HG03432 (cell line): ENCODE measurements around the gene DRC3.
"Not testable (repeated sequence)": the region's sequence is repeated elsewhere in the genome, so short reads cannot be mapped to it uniquely, and the experiment has no call there.

Source experiments
- ATAC-seq: cut with Tn5 transposase; IDR thresholded peaks from one replicate; pipeline ENCODE4 v1.9.1; 2021; ENCODE audit warnings: mild to moderate bottlenecking, moderate library complexity; ENCODE audit not compliant: unreplicated experiment

Gene DRC3

DNA sequence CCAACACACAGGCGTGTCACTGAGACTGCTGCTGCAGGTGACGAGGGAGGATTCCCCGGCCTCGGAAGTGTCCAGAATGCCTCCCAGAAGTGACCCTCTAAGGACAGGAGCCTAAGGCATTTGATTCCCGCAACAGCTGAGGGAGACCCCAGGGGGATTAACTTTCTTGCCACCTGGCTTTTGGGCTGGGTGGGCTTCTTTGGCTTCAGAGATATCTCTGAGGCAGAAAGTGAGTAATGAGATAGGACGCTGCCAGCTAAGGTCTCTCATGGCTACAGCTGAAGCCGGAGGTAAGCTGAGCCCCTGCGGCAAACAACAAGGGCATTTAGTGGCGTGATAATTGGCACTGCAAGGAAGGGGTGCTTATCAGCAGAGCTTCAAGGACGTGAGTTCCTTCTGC lies 17.0 kb downstream of the DRC3 start:
- no peak for ATAC-seq

DNA sequence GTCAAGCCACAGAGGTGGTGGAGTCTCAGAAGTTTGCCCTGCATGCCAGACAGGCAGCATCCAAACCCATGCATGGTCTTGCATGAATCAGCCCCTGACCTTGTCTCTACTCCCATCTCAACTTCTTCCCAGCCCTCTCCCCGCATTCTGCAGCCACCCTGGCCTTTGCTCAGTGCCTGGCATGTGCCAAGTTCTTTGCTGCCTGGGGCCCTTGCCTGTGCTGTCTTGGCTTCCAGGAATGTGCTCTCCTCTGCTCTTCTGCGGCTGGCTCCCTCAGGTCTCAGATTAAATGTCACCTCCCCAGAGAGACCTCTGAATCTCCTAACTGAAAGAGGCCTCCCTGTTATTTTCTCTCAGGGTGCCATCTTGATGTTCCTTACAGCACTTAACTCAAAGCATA lies 17.6 kb downstream of the DRC3 start:
- ATAC-seq: no peak

DNA sequence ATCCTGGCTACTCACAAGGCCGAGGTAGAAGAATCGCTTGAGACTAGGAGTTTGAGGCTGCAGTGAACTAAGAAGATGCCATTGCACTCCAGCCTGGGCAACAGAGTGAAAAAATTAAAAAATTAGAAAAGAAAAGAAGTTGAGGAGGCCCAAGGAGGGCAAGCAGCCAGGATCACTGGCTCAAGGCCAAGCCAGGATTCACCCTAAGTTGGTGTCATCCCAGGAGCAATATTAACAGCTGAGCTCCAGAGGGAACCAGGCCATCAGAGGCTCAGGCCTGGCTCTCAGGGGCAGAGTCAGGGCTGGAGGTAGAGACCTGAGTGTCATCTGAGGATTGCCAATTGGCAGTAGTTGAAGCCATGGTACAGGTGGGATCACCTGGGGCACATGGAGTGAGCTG lies 20.7 kb downstream of the DRC3 start:
- no peak for ATAC-seq

DNA sequence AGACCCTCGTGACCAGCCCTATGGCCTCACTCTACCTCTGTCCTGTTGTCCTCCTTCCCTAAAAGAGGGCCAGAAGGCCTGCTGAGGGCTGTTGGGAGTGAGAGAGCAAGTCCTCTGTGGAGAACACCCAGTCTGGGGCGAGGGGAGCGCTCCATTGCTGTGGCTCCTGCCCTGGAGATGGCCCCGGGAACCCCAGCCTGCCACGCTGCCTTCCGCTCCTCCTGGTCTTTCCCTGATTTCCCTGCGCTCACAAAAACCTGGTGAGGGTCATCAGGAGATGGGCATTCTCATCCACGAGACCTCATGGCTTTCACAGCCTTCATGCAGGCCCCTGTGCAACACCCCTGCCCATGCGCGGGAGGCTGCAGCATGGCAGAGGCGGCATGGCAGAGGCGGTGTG lies 21.2 kb downstream of the DRC3 start:
- no peak for ATAC-seq

DNA sequence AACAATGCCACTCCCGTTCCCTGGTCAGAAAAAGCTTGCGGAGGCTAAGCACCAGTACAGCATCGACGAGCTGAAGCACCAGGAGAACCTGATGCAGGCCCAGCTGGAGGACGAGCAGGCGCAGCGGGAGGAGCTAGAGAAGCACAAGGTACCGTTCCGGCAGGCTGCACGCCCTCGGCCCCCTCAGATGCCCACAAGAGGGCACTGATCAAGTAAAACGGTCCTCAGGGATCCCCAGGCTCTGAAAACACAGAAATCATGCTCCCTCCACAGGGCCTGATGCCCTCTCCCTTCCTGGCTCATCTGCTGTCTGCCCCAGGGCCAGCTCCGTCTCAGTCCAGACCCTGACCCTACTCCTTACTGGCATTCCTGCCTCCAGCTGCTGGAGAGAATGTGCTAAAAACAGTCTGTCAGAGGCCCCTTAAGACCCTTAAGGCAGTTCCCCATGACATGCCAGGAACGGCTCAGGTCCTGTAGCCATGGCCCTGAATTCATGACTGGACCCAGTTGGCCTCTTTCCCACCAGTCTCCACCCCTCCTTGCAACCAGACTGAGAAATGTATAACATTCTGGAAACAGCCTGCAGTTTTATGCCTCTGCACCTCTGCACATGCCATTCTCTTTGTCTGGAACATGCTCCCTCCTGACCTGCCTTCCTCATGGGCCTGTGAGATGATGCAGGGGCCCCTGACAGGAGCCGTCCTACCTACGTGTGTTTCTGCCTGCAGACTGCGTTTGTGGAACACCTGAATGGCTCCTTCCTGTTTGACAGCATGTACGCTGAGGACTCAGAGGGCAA lies 21.8 kb downstream of the DRC3 start:
- ATAC-seq: no peak

DNA sequence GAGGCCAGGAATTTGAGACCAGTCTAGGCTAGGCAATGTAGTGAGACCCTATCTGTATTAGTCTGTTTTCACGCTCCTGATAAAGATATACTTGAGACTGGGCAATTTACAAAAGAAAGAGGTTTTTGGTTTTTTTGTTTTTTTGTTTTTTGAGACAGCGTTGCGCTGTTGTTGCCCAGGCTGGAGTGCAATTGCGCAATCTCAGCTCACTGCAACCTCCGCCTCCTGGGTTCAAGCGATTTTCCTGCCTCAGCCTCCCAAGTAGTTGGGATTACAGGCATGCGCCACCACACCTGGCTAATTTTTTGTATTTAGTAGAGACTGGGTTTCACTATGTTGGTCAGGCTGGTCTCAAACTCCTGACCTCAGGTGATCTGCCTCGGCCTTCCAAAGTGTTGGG lies 23.2 kb downstream of the DRC3 start:
- not testable (repeated sequence) for ATAC-seq

DNA sequence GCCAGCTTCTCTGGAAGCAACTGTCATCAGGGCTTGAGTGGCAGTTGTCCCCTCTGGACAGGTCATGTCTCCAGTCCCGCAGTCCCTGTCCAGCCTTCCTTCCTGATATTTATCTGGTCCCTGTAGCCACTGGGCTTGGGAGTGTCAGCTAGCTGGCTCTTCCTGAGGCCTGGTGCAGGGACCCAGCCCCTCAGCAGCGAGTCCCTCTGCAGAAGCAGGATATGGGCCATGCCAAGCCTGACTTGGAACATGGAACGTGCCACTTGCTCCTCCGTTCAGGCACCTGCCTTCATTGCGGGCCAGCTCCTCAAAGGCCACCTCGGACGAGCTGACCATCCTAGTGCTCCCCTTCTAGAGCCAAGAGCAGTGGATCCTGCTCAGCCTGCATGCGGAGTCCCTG lies 26.3 kb downstream of the DRC3 start:
- ATAC-seq: no peak

DNA sequence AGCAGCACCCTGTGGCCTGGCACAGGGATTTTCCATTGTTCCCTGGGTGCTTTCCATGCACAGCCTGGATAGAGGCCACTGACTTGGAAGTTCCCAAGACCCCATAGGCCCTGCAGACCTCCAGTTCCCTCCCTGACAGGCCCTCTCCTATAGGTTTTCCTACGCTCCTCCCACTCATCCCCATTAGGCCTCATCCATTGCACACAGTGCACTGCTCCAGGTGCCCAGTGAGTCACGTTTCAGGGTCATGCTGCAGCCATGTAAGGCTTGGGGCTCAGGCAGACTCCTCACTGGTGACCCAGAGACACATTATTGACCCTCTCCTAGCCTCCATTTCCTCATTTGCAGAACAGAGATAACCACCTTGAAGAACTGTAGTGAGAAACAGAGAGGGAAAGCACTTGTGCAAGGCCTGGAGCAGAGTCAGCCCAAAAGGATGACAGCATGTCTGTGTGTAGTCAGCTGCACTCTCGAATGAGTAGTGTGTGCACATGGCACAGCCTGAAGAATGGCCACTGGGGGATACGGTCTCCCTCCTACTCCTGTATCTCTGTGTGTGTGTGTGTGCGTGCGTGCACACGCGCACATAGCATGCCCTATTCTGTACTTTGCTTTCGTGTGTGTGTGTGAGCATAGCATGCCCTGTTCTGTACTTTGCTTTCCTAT lies 26.8 kb downstream of the DRC3 start:
- ATAC-seq: no peak

DNA sequence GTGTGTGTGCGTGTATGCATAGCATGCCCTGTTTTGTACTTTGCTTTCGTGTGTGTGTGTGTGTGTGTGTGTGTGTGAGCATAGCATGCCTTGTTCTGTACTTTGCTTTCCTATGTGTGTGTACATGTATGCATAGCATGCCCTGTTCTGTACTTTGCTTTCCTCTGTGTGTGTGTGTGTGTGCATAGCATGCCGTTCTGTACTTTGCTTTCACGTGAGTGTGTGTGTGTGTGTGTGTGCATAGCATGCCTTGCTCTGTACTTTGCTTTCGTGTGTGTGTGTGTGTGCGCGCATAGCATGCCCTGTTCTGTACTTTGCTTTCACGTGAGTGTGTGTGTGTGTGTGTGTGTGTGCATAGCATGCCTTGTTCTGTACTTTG lies 27.4 kb downstream of the DRC3 start:
- no peak for ATAC-seq

DNA sequence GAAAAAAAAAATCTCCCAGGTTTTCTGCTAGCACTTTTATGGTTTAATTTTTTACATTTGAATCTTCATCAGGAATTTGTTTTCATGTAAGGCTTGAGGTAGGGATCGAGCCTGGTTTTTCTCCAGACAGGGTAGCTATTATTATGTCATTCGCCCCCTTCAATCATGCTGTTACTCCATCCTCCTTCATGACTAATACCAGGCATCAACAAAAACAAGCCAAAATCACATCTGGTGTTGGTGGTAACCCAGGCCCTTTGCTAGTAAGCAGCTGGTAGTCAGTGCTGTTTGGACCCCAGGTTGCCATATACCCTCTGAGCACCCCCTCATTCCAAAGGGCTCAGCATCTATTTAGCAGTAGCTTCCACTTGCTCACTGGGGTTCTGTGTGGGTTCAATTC lies 29.5 kb downstream of the DRC3 start:
- ATAC-seq: no peak

DNA sequence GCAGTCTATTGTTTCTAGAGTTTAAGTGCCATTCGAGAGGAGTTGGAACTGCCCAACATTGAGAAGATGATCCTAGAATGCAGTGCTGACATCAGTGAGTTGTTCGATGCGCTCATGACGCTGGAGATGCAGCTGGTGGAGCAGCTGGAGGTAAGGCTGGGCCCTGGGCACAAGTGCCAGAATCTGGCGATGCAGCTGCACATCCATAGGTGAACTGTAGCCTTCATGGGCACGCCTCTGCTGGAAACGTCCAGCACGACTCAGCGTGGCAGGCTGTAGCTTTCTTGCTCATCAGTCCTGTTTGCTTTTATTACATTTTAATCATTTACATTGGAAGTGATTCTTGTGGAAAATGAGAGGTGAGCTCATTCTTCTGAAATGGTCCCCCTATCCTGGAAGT lies 31.7 kb downstream of the DRC3 start:
- no peak for ATAC-seq

DNA sequence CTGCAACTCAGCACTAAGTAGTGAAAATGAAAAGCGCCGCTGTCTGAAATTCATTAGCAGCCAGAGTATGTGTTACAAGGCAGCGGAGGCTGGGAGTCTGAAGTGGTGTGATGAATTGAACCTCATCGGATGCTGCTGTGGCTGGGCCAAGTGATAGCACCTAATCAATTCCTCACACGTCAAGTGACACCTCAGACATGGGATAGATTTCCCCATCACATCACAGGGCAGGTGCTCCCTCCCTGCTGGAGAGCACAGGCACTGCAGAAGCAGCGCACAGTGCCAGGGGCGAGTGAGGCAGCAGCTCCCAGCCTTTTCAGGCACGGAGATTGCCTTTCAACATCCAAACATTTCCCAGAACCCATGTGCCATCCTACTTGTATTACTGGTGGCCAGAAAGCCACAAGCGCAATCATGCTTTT lies 32.2 kb downstream of the DRC3 start:
- no peak for ATAC-seq

DNA sequence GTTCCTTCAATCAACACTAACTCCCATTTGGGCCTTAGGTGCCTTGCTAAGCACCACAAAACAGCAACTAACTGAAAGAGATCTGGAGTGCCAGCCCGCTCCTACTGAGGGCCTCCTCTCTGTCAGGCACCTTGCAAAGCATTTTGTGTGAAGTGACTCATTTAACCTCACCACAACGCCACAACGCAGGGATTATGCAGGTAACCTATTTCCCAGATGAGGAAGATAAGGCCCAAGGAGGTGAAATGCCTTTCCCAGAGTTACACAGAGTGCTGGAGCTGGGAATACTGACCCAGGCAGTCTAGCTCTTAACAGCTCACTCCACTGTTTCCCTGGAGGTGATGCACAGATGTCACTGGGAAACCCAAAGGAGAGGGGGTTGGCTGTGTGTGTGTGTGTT lies 32.8 kb downstream of the DRC3 start:
- ATAC-seq: no peak

DNA sequence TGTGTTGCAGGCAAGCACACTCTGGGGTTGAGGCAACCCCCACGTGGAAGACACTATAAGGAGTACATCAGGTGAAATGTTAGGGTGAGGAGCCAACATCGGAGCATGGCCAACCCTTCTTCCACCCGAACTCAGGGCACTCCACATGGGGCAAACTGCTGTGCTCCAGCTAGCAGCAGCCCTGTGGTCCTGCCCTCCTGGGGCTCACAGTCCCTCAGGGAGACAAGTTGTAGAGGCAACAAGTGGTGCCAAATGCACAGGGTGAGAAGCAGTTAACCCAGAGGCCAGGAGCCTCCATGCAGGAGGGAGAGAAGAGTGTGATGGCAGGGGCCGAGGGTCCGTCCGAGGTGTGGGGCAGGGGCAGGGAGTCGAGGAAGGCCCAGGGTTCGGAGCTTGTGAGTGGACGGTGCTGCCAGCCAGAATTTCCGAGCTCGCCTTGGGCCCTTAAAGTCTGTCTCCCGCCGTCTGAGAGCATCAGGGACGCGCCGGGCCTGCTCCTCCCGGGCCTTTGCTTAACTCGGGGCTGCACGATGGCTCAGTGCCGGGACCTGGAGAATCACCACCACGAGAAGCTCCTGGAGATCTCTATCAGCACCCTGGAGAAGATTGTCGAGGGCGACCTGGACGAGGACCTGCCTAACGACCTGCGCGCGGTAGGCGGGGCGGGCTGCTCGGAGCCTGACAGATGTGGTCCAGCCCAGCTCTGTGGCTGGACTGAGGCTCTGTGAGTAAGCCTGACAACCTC lies 34.0 kb downstream of the DRC3 start:
- no peak for ATAC-seq

DNA sequence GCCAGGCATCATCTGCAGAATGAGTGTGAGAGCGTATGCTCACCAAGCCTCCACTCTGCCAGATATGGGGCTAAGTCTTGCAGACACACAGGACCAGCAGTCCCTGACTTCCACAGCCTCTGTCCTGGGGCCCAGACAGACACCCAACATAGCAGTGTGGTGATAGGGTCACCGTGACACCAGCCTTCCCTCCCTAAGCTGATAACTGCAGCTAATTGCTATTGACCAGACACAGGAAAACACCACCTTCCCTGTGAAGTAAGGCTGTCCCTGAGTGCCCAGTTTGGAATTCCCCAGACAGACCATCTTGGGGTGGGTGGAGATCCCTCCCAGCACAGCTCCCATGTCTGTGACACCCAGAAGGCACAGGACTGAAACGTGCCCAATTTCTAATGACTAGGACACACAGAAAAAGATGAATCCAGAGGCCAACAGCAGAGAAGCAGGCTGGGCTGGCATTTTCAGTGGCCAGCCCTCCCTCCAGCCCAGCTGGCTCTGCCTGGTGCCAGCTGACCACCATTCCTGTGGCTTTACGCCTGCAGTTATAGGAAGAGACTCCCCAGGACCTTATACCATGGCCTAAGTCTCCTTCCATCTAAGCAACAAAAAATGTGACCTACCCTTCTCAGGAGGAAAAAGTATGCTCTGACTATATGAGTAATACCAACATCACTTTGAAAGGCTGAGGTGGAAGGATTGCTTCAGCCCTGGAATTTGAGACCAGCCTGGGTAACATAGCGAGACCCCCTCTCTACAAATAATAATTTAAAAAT lies 36.0 kb downstream of the DRC3 start:
- no peak for ATAC-seq

DNA sequence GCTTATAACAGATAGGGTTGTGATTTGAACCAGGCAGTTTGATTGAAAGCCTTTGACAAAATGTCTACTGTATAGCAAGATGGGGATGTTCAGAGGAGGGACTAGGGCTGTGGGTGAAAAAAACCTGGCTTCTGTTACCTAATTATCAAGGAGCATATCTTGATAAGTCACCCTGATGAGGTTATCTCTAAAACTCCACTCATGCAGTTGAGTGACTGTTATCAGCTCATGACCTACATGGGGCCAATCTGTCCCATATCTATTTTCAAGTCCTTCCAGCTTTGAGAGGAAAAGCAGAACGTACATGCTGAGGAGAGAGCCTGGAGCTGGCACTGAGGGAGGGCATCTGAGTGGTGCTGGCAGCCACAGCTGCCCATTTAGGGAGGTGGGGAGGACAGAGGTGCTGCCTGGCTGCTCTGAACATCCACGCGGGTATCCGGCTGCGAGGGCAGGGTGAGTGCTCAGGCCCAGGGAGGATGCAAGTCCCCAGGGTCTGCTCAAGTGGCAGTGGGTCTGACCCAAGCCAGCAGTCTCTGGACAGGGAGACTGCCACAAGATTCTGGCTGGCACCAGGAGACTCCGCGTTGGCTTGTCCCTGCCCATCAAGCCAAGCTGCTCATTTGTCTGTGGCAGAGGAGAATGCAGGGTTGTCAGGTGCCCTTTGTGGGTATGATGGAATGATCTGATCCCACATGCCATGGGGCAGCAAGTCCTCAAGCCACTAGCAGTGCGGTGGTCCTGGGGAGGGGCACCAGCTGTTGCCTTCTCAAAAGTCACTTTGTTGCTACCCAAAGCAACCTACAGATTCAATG lies 37.2 kb downstream of the DRC3 start:
- no peak for ATAC-seq

DNA sequence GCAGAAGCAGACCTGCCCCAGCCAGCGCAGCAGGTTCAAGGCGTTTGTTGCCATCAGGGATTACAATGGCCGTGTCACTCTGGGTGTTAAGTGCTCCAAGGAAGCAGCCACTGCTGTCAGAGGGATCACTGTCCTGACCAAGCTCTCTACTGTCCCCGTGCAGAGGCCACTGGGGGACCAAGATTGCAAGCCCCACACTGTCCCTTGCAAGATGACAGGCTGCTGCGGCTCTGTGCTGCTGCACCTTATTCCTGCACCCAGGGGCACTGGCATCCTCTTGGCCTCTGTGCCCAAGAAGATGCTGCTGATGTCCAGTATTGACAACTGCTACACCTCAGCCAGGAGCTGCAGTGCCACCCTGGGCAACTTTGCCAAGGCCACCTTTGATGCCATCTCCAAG lies 38.6 kb downstream of the DRC3 start:
- ATAC-seq: no peak

DNA sequence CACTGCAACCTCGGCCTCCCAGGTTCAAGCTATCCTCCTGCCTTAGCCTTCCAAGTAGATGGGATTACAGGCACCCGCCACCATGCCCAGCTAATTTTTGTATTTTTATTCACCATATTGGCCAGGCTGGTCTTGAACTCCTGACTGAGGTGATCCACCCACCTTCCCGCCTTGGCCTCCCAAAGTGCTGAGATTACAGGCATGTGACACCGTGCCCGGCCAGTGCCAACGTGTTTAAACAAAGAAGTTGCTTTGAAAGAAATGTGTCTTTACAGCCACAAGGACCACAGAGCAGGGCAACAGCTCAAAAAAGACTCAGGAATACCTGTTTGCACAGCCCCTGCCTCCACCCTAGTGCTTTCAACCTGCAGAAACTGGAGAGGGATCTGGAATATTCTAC lies 41.3 kb downstream of the DRC3 start:
- no peak for ATAC-seq

DNA sequence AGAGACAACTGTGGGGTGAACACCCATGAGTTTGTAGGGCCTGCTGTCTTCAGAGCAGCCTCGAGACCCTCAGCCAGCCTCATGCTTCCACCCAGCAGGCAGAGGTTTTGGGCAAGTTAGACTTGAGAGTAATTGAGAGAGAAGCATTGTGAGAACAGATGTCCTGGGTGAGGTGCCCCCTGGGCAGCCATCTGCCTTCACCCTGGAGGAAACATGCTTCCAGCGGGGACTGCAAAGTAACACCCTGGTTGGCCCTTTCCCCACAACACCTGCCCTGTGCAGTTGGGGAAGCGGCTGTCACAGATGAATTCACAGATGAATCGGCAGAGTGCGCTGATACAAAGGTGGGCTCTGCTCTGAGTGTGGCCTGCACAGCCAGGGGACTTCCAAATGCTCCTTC lies 42.9 kb downstream of the DRC3 start:
- ATAC-seq: no peak

DNA sequence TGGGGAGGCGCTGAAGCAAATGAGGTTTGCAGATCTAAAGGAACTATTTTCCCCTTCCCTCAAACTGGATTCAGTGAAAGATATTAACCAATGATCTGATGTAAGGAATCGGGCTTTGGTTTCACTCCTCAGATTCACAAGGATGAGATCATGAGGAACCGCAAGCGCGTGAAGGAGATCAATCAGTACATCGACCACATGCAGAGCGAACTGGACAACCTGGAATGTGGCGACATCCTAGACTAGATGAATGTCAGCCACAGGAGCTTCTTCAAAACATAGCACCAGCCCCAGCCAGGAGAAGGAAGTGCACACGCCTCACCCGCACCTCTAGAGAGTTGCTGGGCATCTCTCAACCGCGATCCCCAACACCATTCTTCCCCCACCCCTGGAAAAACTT lies 43.8 kb downstream of the DRC3 start:
- no peak for ATAC-seq
